NCI-H446 treated with DMSO at 0.1 percent for 48 hours (cell line): ENCODE measurements around the gene PTPRN2.

ENCODE experiments used
- DNase-seq: peaks from one replicate; lab custom pipeline; 2025; lab: John Stamatoyannopoulos, UW

The PTPRN2 gene

DNA sequence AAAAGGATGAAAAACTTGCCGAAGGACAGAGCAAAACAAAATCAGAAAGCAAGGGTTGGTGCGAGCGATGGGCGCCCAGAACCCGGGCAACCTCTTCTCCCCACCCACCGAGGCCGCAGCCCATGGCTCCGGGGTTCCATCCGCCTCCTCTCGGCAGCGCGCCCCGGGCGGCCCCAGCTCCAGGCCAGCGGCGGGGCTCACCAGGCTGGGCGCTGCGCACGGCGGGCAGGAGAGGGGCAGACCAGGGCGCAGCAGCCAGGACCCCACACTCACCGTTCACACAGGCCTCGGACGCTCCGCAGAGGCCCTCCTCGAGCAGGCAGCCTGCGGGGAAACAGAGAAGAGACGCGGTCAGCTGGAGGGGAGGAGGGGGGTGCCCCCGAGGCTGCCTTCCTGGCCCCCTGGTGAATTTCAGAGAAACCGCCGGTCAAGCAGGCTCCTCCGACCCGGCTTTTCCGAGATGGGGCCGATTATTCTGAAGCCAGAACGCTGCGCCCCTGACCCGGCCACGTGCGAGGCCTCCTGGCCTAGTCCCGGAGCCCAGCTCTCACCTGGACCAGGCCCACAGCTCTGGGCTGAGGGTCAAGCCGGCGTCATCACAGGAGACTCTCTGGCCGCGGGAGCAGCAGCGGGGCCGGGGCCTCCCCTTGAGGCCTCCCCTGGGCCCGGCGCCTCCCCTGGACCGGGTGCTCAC is 98.0 kb downstream of the PTPRN2 start:
- DNase-seq = no peak

GRCh38 chr7:158488181-158488971 is 99.2 kb downstream of the PTPRN2 start:
- DNase-seq = no peak

DNA sequence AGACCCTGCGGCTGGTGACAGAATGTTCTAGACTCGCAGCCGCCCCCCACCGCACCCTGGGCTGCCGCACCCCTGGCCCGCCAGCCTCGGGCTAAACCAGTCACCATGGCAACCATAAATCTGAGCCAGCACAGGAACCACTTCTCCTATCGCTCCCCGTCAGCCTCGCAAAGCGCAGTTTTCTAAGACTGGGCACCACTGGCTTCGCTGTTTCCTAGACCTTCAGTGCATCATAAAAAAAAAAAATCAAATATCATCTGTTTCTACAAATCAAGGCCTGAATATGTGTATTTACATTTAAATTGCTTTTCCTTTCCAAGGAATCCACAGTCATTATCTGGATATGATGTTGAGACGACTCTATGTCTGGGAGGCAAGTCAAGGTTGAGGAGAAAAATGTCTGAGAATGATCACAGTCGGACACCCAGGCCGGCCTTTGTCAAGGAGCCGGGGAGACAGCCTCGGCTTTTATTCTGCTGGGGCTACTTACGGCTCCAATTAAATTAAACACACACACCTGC is 99.9 kb downstream of the PTPRN2 start:
- DNase-seq = no peak

DNA sequence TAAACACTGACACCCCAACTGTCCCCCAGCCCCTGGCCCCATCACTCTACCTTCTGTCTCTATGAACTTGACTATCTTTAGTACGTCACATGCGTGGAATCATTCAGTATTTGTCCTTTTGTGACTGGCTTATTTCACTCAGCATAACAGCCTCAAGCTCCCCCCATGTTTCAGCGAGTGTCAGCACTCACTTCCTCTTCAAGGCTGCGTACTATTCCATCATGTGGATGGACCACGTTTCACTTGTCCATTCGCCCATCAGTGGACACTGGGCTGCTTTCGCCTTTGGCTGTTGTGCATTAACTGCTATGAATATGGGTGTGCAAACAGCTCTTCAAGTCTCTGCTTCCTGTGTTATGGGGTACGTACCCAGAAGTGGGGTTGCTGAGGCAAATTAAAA is 100.7 kb downstream of the PTPRN2 start:
- no peak for DNase-seq

GRCh38 chr7:158484801-158485531 is 102.7 kb downstream of the PTPRN2 start:
- no peak for DNase-seq

DNA sequence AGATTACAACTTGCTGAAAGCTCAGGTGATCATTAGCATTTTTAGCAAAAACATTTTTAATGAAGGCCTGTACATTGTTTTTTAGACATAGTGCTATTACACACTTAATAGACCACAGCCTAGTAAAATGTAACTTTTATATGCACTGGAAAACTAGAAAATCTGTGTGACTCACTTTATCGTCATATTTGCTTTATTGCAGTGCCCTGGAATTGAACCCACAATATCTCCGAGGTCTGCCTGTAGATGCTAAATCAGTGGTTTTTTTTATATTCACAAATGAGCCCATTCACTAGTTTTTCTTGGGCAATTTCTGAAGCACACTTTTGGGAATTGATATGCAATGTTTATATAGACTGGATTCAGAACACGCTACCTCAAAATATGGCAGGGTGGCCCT is 105.1 kb downstream of the PTPRN2 start:
- DNase-seq = no peak

- no peak for DNase-seq
Observed at GRCh38 chr7:158479664-158480025, 108.0 kb downstream of the PTPRN2 start.

- DNase-seq = no peak
Observed at GRCh38 chr7:158479021-158479663, 108.5 kb downstream of the PTPRN2 start.

GRCh38 chr7:158477866-158478265 is 109.8 kb downstream of the PTPRN2 start:
- DNase-seq = no peak

DNA sequence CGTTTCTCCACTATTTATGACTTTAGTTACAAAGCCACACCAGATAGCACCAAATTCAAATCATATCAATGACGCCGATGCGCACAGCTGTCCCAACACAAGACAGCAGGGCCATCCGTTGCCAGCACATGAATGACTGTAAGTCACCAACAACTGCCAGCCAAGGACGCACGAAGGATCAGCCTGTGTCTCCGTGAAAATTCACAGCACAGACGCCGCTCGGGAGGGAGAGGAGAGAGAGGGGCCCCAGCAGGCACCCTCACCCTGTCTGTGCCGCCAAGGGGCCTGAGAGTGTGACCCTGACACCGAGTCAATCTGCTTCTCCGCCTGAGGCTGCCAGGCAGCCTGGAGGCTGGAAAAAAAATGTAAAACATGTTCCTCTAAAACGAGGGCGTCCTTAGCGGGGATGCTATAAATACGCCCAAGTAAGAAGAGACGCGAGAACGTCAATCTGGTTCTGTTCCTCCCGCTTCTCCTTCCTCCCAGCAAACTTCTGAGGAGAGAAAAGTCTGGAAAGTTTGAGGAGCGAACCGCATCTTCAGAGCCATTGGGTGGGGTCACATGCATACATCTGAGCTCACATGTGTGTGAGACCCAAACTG is 111.2 kb downstream of the PTPRN2 start:
- DNase-seq = no peak

GRCh38 chr7:158475679-158476052 is 112.0 kb downstream of the PTPRN2 start:
- no peak for DNase-seq

DNA sequence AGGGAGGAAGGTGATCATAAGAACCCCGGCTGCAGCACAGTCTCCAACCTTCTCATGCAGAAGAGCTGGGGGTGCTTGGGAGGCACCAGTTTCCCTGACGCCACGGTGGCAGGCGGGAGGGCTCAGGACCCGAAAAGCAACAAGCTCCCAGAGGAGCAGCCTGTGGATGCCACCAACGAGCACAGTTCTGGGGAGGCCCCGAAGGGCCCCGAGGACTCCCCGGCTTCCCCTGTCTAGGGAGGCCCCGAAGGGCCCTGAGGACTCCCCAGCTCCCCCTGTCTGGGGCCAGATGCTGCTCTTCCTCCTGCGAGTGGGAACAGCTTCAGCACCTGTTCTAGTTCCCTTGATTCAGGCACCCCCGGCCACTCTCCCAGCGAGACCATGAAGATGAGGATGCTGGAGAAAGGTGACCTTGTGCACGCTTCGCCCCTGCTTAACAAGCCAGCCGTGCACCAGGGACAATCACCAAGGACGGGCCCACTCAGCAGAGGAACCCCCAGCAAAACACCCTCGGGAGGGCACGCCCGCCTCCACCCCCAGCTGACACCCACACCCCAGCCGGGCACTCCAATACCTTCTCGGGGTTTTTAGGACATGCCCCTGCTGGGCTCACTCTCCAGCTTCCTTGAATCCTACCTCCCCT is 112.5 kb downstream of the PTPRN2 start:
- DNase-seq = no peak

DNA sequence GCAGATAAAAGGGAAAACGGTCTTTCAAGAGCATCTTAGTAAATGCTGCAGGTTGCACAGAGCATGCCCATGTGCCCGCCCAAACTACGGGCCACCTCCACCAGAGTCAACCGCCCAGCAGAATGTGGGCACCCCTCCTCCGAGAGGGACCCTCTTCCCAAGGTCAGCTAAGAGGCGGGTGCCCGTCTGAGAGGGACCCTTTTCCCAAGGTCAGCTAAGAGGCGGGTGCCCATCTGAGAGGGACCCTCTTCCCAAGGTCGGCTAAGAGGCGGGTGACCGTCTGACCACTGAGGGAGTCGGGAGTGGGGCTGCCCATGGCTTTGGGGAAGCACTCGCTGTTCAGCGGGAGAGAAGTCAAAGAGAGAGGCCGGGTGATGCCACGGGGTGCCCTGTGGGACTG is 113.1 kb downstream of the PTPRN2 start:
- no peak for DNase-seq

DNA sequence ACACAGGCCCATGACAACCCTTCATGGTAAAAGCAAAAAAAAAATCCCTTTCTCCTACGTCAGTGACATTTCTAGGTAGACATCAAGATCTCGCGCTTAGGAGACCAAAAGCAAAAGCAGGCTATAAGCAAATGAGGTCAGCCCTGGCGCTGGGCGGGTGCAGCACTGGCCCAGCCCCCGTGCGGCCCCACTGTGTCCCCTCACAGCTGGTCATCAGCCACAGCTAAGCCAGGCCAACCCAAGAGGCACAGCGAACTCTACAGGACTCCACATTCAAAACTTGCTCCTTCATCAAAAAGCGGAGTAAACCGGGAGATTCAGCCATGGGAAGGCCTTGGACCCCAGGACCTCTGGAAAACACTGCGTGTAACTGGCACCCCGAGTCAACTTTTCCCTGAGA is 113.7 kb downstream of the PTPRN2 start:
- no peak for DNase-seq

DNA sequence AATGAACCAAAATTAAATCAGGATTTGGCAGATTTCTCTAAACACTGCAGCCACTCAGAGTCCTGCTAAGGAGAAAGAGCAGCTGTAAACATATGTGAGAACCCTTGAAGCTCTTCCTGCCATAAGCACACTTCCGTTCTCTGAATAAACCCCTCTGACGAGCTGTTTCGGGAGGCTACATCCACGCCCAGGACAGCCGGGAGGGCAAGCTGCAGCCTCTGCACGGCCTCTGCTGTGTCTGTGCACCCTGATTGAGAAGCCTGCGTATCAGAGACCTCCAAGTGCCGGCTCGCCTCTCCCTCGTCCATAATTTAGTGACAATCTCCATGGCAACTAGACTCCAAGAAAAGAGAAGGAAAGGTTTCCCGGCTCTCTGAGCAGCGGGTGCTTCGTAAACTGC is 114.4 kb downstream of the PTPRN2 start:
- no peak for DNase-seq

GRCh38 chr7:158472596-158472995 is 115.0 kb downstream of the PTPRN2 start:
- DNase-seq = no peak

GRCh38 chr7:158471716-158472115 is 115.9 kb downstream of the PTPRN2 start:
- no peak for DNase-seq

DNA sequence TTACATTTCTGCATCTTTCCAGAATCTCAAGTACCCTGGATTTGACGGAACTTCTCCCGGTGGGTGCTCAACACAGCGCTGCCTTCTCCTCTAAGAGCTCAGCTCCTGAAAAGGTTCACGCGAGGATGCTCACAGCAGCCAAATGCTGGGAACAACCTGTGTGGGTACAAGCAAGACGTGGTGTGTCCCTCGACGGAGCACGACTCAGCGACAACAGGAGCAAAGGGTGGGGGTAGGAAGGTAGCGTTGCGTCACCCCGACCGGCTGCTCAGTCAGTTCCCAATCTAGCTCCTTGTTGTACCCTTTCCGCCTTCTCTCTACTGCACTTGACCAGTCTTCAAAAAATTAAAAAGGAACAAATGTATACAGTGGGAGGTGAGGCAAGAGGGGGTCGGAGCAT is 117.3 kb downstream of the PTPRN2 start:
- no peak for DNase-seq

GRCh38 chr7:158469396-158470051 is 118.1 kb downstream of the PTPRN2 start:
- no peak for DNase-seq

GRCh38 chr7:158468700-158469296 is 118.8 kb downstream of the PTPRN2 start:
- no peak for DNase-seq
